A549 (cell line): ENCODE results near the gene SLC25A47. TPM values are rescaled to one million over a fixed set of nuclear protein-coding genes. Genes with fewer than 3 reads are reported as not detected.
A peak's percentile ranks its signal among the peaks of the same experiment; 100 is the strongest.

Experiments used
- ATAC-seq, 2 experiments: fragments of 200-7000 bp in 1 of 2; fragments of >200 bp in 1 of 2; cut with Nextera tagmentation in 1 of 2; cut with Tn5 transposase in 1 of 2; 3 replicates each; pipeline versions ENCODE4 v1.8.0 to v1.9.1; 2018 to 2020; ENCODE audit warnings: mild to moderate bottlenecking in 1 of 2, moderate library complexity in 1 of 2
- CTCF ChIA-PET: fragments of 300-600 bp; sonication (Branson Sonifier 250); formaldehyde crosslinking; extraction: SDS; loops from one replicate; lab custom pipeline; 2021; ENCODE audit warnings: antibody characterized with exemption, inconsistent platforms; lab: Yijun Ruan, JAX
- POLR2A ChIA-PET: fragments of 350-600 bp; formaldehyde crosslinking; extraction: SDS; loops from one replicate; lab custom pipeline; 2021; ENCODE audit warnings: antibody characterized with exemption, inconsistent platforms; lab: Yijun Ruan, JAX
- DNase-seq, 2 experiments: peaks; one replicate each; pipeline versions ENCODE4 v3.0.0 to v3.0.0-alpha.2; 2011 to 2016; ENCODE audit warnings: low read depth in 1 of 2, low spot score in 1 of 2
- FAIRE-seq: peaks from 2 replicates; lab custom pipeline; 2011; peaks lifted over from hg19 to GRCh38; lab: Jason Lieb, UNC
- H3K27ac ChIP-seq, 2 experiments: fragments of >200 bp; sonication (Bioruptor Twin); formaldehyde crosslinking; 3 replicates each; pipeline ENCODE4 v1.5.1; 2016 to 2017
- H3K4me1 ChIP-seq: fragments of >200 bp; sonication (Bioruptor Twin); formaldehyde crosslinking; 3 replicates; pipeline ENCODE4 v1.6.1; 2016
- H3K4me2 ChIP-seq: fragments of >200 bp; sonication (Bioruptor Twin); formaldehyde crosslinking; 3 replicates; pipeline ENCODE4 v1.6.1; 2016
- H3K4me3 ChIP-seq: fragments of >200 bp; sonication (Bioruptor Twin); formaldehyde crosslinking; 3 replicates; pipeline ENCODE4 v1.5.1; 2016
- H3K9me3 ChIP-seq: fragments of >200 bp; sonication (Bioruptor Twin); formaldehyde crosslinking; 3 replicates; pipeline ENCODE4 v1.6.1; 2016
- CBX2 ChIP-seq: fragments of 200-600 bp; sonication (generic); IDR thresholded peaks from 2 replicates; pipeline ENCODE4 v1.6.1; 2016; ENCODE audit warnings: low read depth, mild to moderate bottlenecking, borderline replicate concordance
- CHD4 ChIP-seq: fragments of 200-600 bp; sonication (generic); IDR thresholded peaks from 2 replicates; pipeline ENCODE4 v1.6.1; 2016; ENCODE audit warnings: antibody characterized with exemption, mild to moderate bottlenecking, borderline replicate concordance
- FOSB ChIP-seq: fragments of 250-450 bp; sonication (Bioruptor Pico); IDR thresholded peaks from 2 replicates; pipeline ENCODE4 v1.5.0; 2020; ENCODE audit warnings: mild to moderate bottlenecking, moderate library complexity
- GATA3 ChIP-seq: IDR thresholded peaks from 2 replicates; pipeline ENCODE4 v1.6.1; 2012; ENCODE audit warnings: borderline replicate concordance
- HEYL ChIP-seq: fragments of 250-450 bp; sonication (Bioruptor Pico); IDR thresholded peaks from 2 replicates; pipeline ENCODE4 v1.8.0; 2021; ENCODE audit warnings: mild to moderate bottlenecking, moderate library complexity
- HOXA7 ChIP-seq: fragments of 250-450 bp; sonication (Bioruptor Pico); IDR thresholded peaks from 2 replicates; pipeline ENCODE4 v1.5.0; 2020; ENCODE audit warnings: mild to moderate bottlenecking, moderate library complexity
- HOXB5 ChIP-seq: fragments of 250-450 bp; sonication (Bioruptor Pico); IDR thresholded peaks from 2 replicates; pipeline ENCODE4 v1.5.0; 2020; ENCODE audit warnings: mild to moderate bottlenecking, moderate library complexity
- JUNB ChIP-seq: fragments of >200 bp; sonication (Bioruptor Twin); formaldehyde crosslinking; IDR thresholded peaks from 2 replicates; pipeline ENCODE4 v1.6.1; 2016
- MYC ChIP-seq: IDR thresholded peaks from 2 replicates; pipeline ENCODE4 v1.6.1; 2012; ENCODE audit warnings: mild to moderate bottlenecking, inconsistent platforms, low read length, improper control_type of control experiment, borderline replicate concordance
- NFE2L2 ChIP-seq: fragments of 150-350 bp; conservative IDR thresholded peaks from 2 replicates; pipeline ENCODE4 v1.6.1; 2014; ENCODE audit warnings: low read length
- NR3C1 ChIP-seq: fragments of >200 bp; sonication (Bioruptor Twin); formaldehyde crosslinking; IDR thresholded peaks from 3 replicates; pipeline ENCODE4 v1.6.1; 2017
- PBX3 ChIP-seq: IDR thresholded peaks from 2 replicates; pipeline ENCODE4 v1.6.1; 2012
- POLR2AphosphoS2 ChIP-seq: conservative IDR thresholded peaks from 2 replicates; pipeline ENCODE4 v1.6.1; 2012; ENCODE audit warnings: low read length, improper control_type of control experiment, inconsistent platforms
- RAD21 ChIP-seq, 2 experiments: fragments of >200 bp in 1 of 2; sonication (Bioruptor Twin) in 1 of 2; formaldehyde crosslinking in 1 of 2; IDR thresholded peaks in 1 of 2; conservative IDR thresholded peaks in 1 of 2; 2 replicates in 1 of 2; 3 replicates in 1 of 2; pipeline ENCODE4 v1.6.1; 2012 to 2018; ENCODE audit warnings: inconsistent platforms in 1 of 2
- RARB ChIP-seq: fragments of 250-450 bp; sonication (Bioruptor Pico); IDR thresholded peaks from 2 replicates; pipeline ENCODE4 v1.8.0; 2021; ENCODE audit warnings: mild to moderate bottlenecking, moderate library complexity
- RCOR1 ChIP-seq: fragments of 150-350 bp; IDR thresholded peaks from 2 replicates; pipeline ENCODE4 v1.6.1; 2014; ENCODE audit warnings: antibody characterized with exemption, low read length, low read depth
- RNF2 ChIP-seq: fragments of 200-600 bp; sonication (generic); IDR thresholded peaks from 2 replicates; pipeline ENCODE4 v1.6.1; 2016; ENCODE audit warnings: low read depth, mild to moderate bottlenecking, antibody characterized with exemption, moderate library complexity, borderline replicate concordance
- TFCP2L1 ChIP-seq: fragments of 250-450 bp; sonication (Bioruptor Pico); IDR thresholded peaks from 2 replicates; pipeline ENCODE4 v1.5.0; 2021; ENCODE audit warnings: mild to moderate bottlenecking
- ZFP36 ChIP-seq: fragments of 450-650 bp; IDR thresholded peaks from 2 replicates; pipeline ENCODE4 v1.6.1; 2014; ENCODE audit warnings: borderline replicate concordance; ENCODE audit not compliant: partially characterized antibody
- WGBS: methylation state at CpG from one replicate; pipeline ENCODE4 v1.1.6; 2017; ENCODE audit errors: missing lambda C conversion rate; 5-methylcytosine and 5-hydroxymethylcytosine counted together
- polyA plus RNA-seq, 4 experiments: library from polyadenylated mRNA; depleted of rRNA in 3 of 4; stranded (reverse); fragments of >200 nt; fragmentation: RNase III in 1 of 4; extraction: RNeasy Plus Mini Kit Qiagen cat#74134 plus additional on column Dnase treatment in 1 of 4; gene quantifications; 2 replicates in 3 of 4; 3 replicates in 1 of 4; pipeline ENCODE4 v1.2.3, GENCODE V29; 2011 to 2017
- TF ChIP-seq, protein P1 (sequence below): fragments of >200 bp; sonication (Bioruptor Twin); formaldehyde crosslinking; IDR thresholded peaks from 3 replicates; pipeline ENCODE4 v1.6.1; 2016
- TF ChIP-seq, protein P2 (sequence below): fragments of >200 bp; sonication (Bioruptor Twin); formaldehyde crosslinking; IDR thresholded peaks from 3 replicates; pipeline ENCODE4 v1.5.1; 2016
- TF ChIP-seq, protein P3 (sequence below): fragments of 200-600 bp; sonication (generic); IDR thresholded peaks from 2 replicates; pipeline ENCODE4 v1.6.1; 2016; ENCODE audit warnings: antibody characterized with exemption, mild to moderate bottlenecking, moderate library complexity

Gene SLC25A47
- polyA plus RNA-seq, 2 of the 4 experiments (the other 2 are of a cell fraction) = not detected

DNA sequence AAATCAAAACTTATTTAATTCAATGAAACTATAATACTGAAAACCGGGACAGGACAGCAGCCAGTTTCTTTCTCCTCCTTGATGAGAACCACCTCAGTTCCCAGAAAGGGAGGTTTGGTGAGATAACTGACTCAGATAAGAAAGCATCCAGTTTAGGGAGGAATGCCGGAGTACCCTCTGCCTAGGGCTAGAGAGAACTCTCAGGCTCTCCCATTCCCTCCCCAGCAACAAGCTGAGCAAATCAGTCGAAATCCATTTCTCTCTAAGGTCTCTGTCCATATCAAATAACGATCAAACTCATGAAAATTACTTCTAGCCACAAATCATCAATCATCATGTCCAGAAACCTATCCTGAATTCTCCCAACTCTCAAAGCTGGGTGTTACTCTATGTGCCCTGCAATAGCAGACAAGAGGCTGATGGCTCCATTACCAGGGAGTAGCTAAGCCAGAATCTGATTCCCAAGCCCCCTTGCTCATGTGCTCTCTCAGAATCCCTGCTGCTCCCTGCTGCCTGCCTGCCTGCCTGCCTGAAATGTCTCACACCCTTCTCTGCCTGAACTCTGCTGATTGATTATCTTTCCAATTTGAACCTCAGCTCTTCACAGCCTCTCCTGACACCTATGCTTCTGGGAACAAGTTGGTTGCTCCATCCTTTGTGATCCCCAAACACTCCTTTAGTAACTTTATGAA is 49.4 kb downstream of the SLC25A47 start:
- no peak overlapping the region for H3K4me2 ChIP-seq

GRCh38 chr14:100374270-100374669 is 51.1 kb downstream of the SLC25A47 start:
- ChIA-PET CTCF (interaction anchor here (1.4 kb wide), 1 partner anchor 53 kb away, joined by 3 read pairs; no protein-coding TSS in a partner anchor), POLR2A (no interaction called here)
- Histone ChIP-seq H3K4me2 (peak overlapping the region; percentile 98), H3K27ac (peak overlapping the region in 1 of 2 experiments; percentile 94; a peak in 1 of 6 replicates), H3K4me1 (peaks cover 21% of the 10 kb centered on the region), H3K4me3 (no peak overlapping the region), H3K9me3 (no peaks in the 10 kb centered on the region)
- no peak for FAIRE-seq
- TF ChIP-seq, protein P1, sequence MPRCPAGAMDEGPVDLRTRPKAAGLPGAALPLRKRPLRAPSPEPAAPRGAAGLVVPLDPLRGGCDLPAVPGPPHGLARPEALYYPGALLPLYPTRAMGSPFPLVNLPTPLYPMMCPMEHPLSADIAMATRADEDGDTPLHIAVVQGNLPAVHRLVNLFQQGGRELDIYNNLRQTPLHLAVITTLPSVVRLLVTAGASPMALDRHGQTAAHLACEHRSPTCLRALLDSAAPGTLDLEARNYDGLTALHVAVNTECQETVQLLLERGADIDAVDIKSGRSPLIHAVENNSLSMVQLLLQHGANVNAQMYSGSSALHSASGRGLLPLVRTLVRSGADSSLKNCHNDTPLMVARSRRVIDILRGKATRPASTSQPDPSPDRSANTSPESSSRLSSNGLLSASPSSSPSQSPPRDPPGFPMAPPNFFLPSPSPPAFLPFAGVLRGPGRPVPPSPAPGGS = no peak
- no peak for TF ChIP-seq ZFP36
- TF ChIP-seq POLR2AphosphoS2 = no peak
- TF ChIP-seq NFE2L2 = no peak
- no peak for TF ChIP-seq PBX3
- 72% methylated on average over 2 of the region's 2 CpGs for WGBS
- ATAC-seq = no peak
- no peak for DNase-seq

More for the DNA sequence above, 49.4 kb downstream of the SLC25A47 start:
- POLR2A ChIA-PET = no interaction called here
- FAIRE-seq = no peak
- 83% methylated on average over 4 of the region's 4 CpGs for WGBS
- no peak for ATAC-seq
- Histone ChIP-seq H3K4me3 (no peak overlapping the region), H3K27ac (no peak overlapping the region), H3K4me1 (peaks cover 18% of the 10 kb centered on the region), H3K9me3 (no peaks in the 10 kb centered on the region)
- no peak for TF ChIP-seq PBX3
- TF ChIP-seq FOSB (CRISPR knock-in tag) = no peak
- no peak for TF ChIP-seq HEYL
- TF ChIP-seq, protein P2, sequence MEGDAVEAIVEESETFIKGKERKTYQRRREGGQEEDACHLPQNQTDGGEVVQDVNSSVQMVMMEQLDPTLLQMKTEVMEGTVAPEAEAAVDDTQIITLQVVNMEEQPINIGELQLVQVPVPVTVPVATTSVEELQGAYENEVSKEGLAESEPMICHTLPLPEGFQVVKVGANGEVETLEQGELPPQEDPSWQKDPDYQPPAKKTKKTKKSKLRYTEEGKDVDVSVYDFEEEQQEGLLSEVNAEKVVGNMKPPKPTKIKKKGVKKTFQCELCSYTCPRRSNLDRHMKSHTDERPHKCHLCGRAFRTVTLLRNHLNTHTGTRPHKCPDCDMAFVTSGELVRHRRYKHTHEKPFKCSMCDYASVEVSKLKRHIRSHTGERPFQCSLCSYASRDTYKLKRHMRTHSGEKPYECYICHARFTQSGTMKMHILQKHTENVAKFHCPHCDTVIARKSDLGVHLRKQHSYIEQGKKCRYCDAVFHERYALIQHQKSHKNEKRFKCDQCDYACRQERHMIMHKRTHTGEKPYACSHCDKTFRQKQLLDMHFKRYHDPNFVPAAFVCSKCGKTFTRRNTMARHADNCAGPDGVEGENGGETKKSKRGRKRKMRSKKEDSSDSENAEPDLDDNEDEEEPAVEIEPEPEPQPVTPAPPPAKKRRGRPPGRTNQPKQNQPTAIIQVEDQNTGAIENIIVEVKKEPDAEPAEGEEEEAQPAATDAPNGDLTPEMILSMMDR = no peak
- no peak for TF ChIP-seq CHD4
- TF ChIP-seq RARB (CRISPR knock-in tag) = no peak
- TF ChIP-seq MYC = no peak
- no peak for TF ChIP-seq RCOR1
- TF ChIP-seq NR3C1 = no peak
- no peak for TF ChIP-seq HOXA7
- no peak for TF ChIP-seq CBX2
- no peak for TF ChIP-seq GATA3
- TF ChIP-seq NFE2L2 = no peak
- TF ChIP-seq RAD21 (conservative IDR thresholded peaks at IDR 0.05 in 1 of 2, IDR thresholded peaks at IDR 0.05 in 1 of 2) = no peak
- TF ChIP-seq TFCP2L1 (CRISPR knock-in tag) = no peak
- TF ChIP-seq HOXB5 (CRISPR knock-in tag) = no peak
- no peak for TF ChIP-seq ZFP36
- TF ChIP-seq, protein P3, sequence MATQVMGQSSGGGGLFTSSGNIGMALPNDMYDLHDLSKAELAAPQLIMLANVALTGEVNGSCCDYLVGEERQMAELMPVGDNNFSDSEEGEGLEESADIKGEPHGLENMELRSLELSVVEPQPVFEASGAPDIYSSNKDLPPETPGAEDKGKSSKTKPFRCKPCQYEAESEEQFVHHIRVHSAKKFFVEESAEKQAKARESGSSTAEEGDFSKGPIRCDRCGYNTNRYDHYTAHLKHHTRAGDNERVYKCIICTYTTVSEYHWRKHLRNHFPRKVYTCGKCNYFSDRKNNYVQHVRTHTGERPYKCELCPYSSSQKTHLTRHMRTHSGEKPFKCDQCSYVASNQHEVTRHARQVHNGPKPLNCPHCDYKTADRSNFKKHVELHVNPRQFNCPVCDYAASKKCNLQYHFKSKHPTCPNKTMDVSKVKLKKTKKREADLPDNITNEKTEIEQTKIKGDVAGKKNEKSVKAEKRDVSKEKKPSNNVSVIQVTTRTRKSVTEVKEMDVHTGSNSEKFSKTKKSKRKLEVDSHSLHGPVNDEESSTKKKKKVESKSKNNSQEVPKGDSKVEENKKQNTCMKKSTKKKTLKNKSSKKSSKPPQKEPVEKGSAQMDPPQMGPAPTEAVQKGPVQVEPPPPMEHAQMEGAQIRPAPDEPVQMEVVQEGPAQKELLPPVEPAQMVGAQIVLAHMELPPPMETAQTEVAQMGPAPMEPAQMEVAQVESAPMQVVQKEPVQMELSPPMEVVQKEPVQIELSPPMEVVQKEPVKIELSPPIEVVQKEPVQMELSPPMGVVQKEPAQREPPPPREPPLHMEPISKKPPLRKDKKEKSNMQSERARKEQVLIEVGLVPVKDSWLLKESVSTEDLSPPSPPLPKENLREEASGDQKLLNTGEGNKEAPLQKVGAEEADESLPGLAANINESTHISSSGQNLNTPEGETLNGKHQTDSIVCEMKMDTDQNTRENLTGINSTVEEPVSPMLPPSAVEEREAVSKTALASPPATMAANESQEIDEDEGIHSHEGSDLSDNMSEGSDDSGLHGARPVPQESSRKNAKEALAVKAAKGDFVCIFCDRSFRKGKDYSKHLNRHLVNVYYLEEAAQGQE = no peak
- no peak for TF ChIP-seq RNF2
- TF ChIP-seq JUNB = no peak
- no peak for DNase-seq
- CTCF ChIA-PET = interaction anchor here (1.1 to 2.1 kb wide), 4 partner anchors 9 to 87 kb away, joined by 3 to 4 read pairs (median 4); no protein-coding TSS in a partner anchor
